K562 (cell line): ENCODE data around the gene ZNF239.

Experiments used
- ELF4 ChIP-seq: fragments of 450-650 bp; formaldehyde crosslinking; IDR thresholded peaks from 2 replicates; pipeline ENCODE4 v1.4.0; 2022; ENCODE audit warnings: missing genetic modification characterization
- EP300 ChIP-seq: IDR thresholded peaks from 2 replicates; pipeline ENCODE4 v1.6.1; 2012; ENCODE audit warnings: low read length, improper control_type of control experiment
- MAFK ChIP-seq: IDR thresholded peaks from 2 replicates; pipeline ENCODE4 v1.6.1; 2011; ENCODE audit warnings: low read length, improper control_type of control experiment
- MEF2A ChIP-seq: IDR thresholded peaks from 2 replicates; pipeline ENCODE4 v1.6.1; 2011; ENCODE audit warnings: low read depth, mild to moderate bottlenecking, low read length, moderate library complexity; ENCODE audit not compliant: control insufficient read depth
- NRF1 ChIP-seq, 2 experiments: fragments of 450-650 bp; IDR thresholded peaks in 1 of 2; conservative IDR thresholded peaks in 1 of 2; 2 replicates each; pipeline ENCODE4 v1.6.1; 2014; ENCODE audit warnings: mild to moderate bottlenecking in 2 of 2
- SMARCB1 ChIP-seq: IDR thresholded peaks from 2 replicates; pipeline ENCODE4 v1.6.1; 2011; ENCODE audit warnings: improper control_type of control experiment, low read depth; ENCODE audit not compliant: insufficient read length
- SOX6 ChIP-seq: fragments of 450-650 bp; IDR thresholded peaks from 2 replicates; pipeline ENCODE4 v1.6.1; 2014; ENCODE audit warnings: mild to moderate bottlenecking
- TAF7 ChIP-seq: fragments of 450-650 bp; IDR thresholded peaks from 2 replicates; pipeline ENCODE4 v1.6.1; 2016; ENCODE audit warnings: missing genetic modification characterization, missing compliant biosample characterization
- ZNF146 ChIP-seq: IDR thresholded peaks from one replicate; pipeline ENCODE4 v1.6.1; 2018; ENCODE audit warnings: missing compliant biosample characterization; ENCODE audit not compliant: unreplicated experiment
- ZZZ3 ChIP-seq: fragments of 450-650 bp; IDR thresholded peaks from 2 replicates; pipeline ENCODE4 v1.6.1; 2016; ENCODE audit warnings: antibody characterized with exemption, mild to moderate bottlenecking, moderate library complexity
- TF ChIP-seq, protein P1 (sequence below): sonication (generic); formaldehyde crosslinking; IDR thresholded peaks from 2 replicates; pipeline ENCODE4 v1.9.0; 2022; ENCODE audit warnings: mild to moderate bottlenecking, missing genetic modification reagents
- TF ChIP-seq, protein P2 (sequence below): sonication (generic); formaldehyde crosslinking; IDR thresholded peaks from 2 replicates; pipeline ENCODE4 v1.9.0; 2022; ENCODE audit warnings: mild to moderate bottlenecking, missing genetic modification reagents
- TF ChIP-seq, protein P3 (sequence below), 3 experiments: IDR thresholded peaks in 2 of 3; conservative IDR thresholded peaks in 1 of 3; 2 replicates each; pipeline ENCODE4 v1.5.1; 2011 to 2012; ENCODE audit warnings: low read length in 3 of 3, mild to moderate bottlenecking in 3 of 3, control low read depth in 2 of 3, improper control_type of control experiment in 1 of 3, inconsistent platforms in 1 of 3, low read depth in 1 of 3, mixed read lengths in 1 of 3, moderate library complexity in 1 of 3; ENCODE audit not compliant: insufficient read depth in 2 of 3
- TF ChIP-seq, protein P4 (sequence below): fragments of 450-650 bp; IDR thresholded peaks from 2 replicates; pipeline ENCODE4 v1.6.1; 2018; ENCODE audit warnings: mild to moderate bottlenecking, low read depth; ENCODE audit not compliant: partially characterized antibody

DNA sequence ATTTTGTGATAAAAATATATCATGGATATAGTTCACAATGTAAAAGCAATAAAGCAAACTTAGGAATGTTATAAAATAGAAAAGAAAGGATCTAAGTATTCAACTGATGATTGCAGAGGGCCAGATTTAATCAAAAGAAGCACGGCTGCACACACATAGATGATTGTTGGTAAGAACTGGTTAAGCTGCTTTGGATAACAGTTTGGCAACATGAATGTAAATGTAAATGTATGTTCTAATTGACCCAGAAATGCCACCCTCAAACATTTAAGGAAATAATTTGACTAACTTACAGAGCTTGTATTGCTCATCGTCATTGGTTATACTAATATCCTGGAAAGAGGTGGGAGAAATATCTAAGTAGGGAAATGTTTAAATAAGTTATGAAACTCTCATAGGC lies 45.0 kb upstream of the ZNF239 start:
- TF ChIP-seq, protein P1, sequence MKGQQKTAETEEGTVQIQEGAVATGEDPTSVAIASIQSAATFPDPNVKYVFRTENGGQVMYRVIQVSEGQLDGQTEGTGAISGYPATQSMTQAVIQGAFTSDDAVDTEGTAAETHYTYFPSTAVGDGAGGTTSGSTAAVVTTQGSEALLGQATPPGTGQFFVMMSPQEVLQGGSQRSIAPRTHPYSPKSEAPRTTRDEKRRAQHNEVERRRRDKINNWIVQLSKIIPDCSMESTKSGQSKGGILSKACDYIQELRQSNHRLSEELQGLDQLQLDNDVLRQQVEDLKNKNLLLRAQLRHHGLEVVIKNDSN: no peak
- TF ChIP-seq, protein P2, sequence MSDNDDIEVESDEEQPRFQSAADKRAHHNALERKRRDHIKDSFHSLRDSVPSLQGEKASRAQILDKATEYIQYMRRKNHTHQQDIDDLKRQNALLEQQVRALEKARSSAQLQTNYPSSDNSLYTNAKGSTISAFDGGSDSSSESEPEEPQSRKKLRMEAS (CRISPR knock-in tag): no peak
- TF ChIP-seq, protein P3, sequence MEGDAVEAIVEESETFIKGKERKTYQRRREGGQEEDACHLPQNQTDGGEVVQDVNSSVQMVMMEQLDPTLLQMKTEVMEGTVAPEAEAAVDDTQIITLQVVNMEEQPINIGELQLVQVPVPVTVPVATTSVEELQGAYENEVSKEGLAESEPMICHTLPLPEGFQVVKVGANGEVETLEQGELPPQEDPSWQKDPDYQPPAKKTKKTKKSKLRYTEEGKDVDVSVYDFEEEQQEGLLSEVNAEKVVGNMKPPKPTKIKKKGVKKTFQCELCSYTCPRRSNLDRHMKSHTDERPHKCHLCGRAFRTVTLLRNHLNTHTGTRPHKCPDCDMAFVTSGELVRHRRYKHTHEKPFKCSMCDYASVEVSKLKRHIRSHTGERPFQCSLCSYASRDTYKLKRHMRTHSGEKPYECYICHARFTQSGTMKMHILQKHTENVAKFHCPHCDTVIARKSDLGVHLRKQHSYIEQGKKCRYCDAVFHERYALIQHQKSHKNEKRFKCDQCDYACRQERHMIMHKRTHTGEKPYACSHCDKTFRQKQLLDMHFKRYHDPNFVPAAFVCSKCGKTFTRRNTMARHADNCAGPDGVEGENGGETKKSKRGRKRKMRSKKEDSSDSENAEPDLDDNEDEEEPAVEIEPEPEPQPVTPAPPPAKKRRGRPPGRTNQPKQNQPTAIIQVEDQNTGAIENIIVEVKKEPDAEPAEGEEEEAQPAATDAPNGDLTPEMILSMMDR (IDR thresholded peaks at IDR 0.05 in 2 of 3, conservative IDR thresholded peaks at IDR 0.05 in 1 of 3; ENCODE audit: insufficient read depth in 2 of 3, low read depth in 1 of 3, low read length in 3 of 3): no peak
- TF ChIP-seq TAF7 (tag): no peak
- TF ChIP-seq MEF2A: no peak
- TF ChIP-seq EP300: no peak
- no peak for TF ChIP-seq ZZZ3
- TF ChIP-seq SMARCB1: no peak
- TF ChIP-seq MAFK: no peak
- TF ChIP-seq ELF4: no peak
- no peak for TF ChIP-seq SOX6
- TF ChIP-seq, protein P4, sequence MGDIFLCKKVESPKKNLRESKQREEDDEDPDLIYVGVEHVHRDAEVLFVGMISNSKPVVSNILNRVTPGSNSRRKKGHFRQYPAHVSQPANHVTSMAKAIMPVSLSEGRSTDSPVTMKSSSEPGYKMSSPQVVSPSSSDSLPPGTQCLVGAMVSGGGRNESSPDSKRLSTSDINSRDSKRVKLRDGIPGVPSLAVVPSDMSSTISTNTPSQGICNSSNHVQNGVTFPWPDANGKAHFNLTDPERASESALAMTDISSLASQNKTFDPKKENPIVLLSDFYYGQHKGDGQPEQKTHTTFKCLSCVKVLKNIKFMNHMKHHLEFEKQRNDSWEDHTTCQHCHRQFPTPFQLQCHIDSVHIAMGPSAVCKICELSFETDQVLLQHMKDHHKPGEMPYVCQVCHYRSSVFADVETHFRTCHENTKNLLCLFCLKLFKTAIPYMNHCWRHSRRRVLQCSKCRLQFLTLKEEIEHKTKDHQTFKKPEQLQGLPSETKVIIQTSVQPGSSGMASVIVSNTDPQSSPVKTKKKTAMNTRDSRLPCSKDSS: no peak
- TF ChIP-seq ZNF146 (CRISPR knock-in tag): no peak
- no peak for TF ChIP-seq NRF1 (conservative IDR thresholded peaks at IDR 0.05 in 1 of 2, IDR thresholded peaks at IDR 0.05 in 1 of 2)
